HepG2 (cell line): ENCODE results near the gene SLC7A8. TPM values are rescaled to one million over a fixed set of nuclear protein-coding genes. Genes with fewer than 3 reads are reported as not detected.

Experiments
- ATAC-seq: fragments of 200-7000 bp; cut with Tn5 transposase; 3 replicates; pipeline ENCODE4 v1.9.1; 2020; ENCODE audit warnings: mild to moderate bottlenecking, moderate library complexity
- BruUV-seq: library from RNA; stranded (reverse); fragments of 400-500 nt; replicated peaks from 2 replicates; lab custom pipeline; 2021; lab: Mats Ljungman, UMichigan
- CTCF ChIA-PET: fragments of 300-600 bp; formaldehyde crosslinking; extraction: SDS; loops from one replicate; lab custom pipeline; 2021; ENCODE audit warnings: low total read pairs, inconsistent platforms, low intra/inter-chr PET ratio; lab: Yijun Ruan, JAX
- POLR2A ChIA-PET: fragments of 350-600 bp; sonication (Branson Sonifier 250); formaldehyde crosslinking; loops from one replicate; lab custom pipeline; 2020; ENCODE audit warnings: antibody characterized with exemption, inconsistent platforms; lab: Yijun Ruan, JAX
- DNase-seq: peaks from one replicate; pipeline ENCODE4 v3.0.0-alpha.2; 2015; ENCODE audit warnings: low spot score
- FAIRE-seq: peaks from 3 replicates; lab custom pipeline; 2011; peaks lifted over from hg19 to GRCh38; lab: Jason Lieb, UNC
- H2AFZ ChIP-seq: one replicate; pipeline ENCODE4 v1.6.1; 2011; ENCODE audit warnings: low read length, inconsistent platforms
- H3K27ac ChIP-seq: fragments of 300-600 bp; 3 replicates; pipeline ENCODE4 v1.8.0; 2011; ENCODE audit warnings: mixed run types, mild to moderate bottlenecking, mixed read lengths, low read length, inconsistent platforms; ENCODE audit not compliant: insufficient read depth; ENCODE audit errors: extremely low read length
- H3K27me3 ChIP-seq, 2 experiments: fragments of 200-600 bp in 1 of 2; 2 replicates in 1 of 2; 3 replicates in 1 of 2; pipeline versions ENCODE4 v1.6.0 to v1.8.0; 2011; ENCODE audit warnings: low read length in 2 of 2, mild to moderate bottlenecking in 2 of 2, moderate library complexity in 2 of 2, inconsistent platforms in 1 of 2; ENCODE audit not compliant: insufficient read depth in 2 of 2, control insufficient read depth in 1 of 2
- H3K36me3 ChIP-seq, 2 experiments: fragments of 200-600 bp in 1 of 2; replicated peaks in 1 of 2; 2 replicates in 1 of 2; 3 replicates in 1 of 2; pipeline versions ENCODE4 v1.5.1 to v1.8.0; 2011; ENCODE audit warnings: low read length in 2 of 2, inconsistent platforms in 1 of 2; ENCODE audit not compliant: insufficient read depth in 2 of 2, control insufficient read depth in 1 of 2
- H3K4me1 ChIP-seq: 2 replicates; pipeline ENCODE4 v1.5.1; 2012; ENCODE audit warnings: low read length, inconsistent platforms; ENCODE audit not compliant: insufficient read depth
- H3K4me2 ChIP-seq: 2 replicates; pipeline ENCODE4 v1.6.0; 2011; ENCODE audit warnings: low read depth, low read length, inconsistent platforms
- H3K4me3 ChIP-seq, 3 experiments: fragments of 200-600 bp in 1 of 3; sonication (generic), shearing (Covaris generic) in 1 of 3; replicated peaks in 1 of 3; 2 replicates each; pipeline ENCODE4 v1.5.1; 2011 to 2016; ENCODE audit warnings: low read length in 3 of 3, inconsistent platforms in 2 of 3, low read depth in 2 of 3, mild to moderate bottlenecking in 2 of 3, control low read depth in 1 of 3, mixed read lengths in 1 of 3; ENCODE audit not compliant: insufficient read depth in 1 of 3
- H3K79me2 ChIP-seq: one replicate; pipeline ENCODE4 v1.6.1; 2011; ENCODE audit warnings: low read length, inconsistent platforms; ENCODE audit not compliant: insufficient read depth
- H3K9ac ChIP-seq: 2 replicates; pipeline ENCODE4 v1.6.0; 2011; ENCODE audit warnings: mild to moderate bottlenecking, low read depth, low read length, inconsistent platforms; ENCODE audit not compliant: insufficient read depth
- H3K9me3 ChIP-seq: 2 replicates; pipeline ENCODE4 v1.5.1; 2012; ENCODE audit warnings: mild to moderate bottlenecking, low read length
- H4K20me1 ChIP-seq: 2 replicates; pipeline ENCODE4 v1.6.0; 2011; ENCODE audit warnings: inconsistent platforms, mild to moderate bottlenecking, low read length, moderate library complexity; ENCODE audit not compliant: insufficient read depth
- GATAD1 ChIP-seq: IDR thresholded peaks from 2 replicates; pipeline ENCODE4 v1.6.1; 2016; ENCODE audit warnings: missing genetic modification reagents, missing compliant biosample characterization
- NCOA5 ChIP-seq: sonication (generic); formaldehyde crosslinking; IDR thresholded peaks from 2 replicates; pipeline ENCODE4 v1.4.0; 2020; ENCODE audit warnings: missing genetic modification reagents
- TEAD2 ChIP-seq: sonication (generic); formaldehyde crosslinking; IDR thresholded peaks from 2 replicates; pipeline ENCODE4 v1.9.0; 2021; ENCODE audit warnings: missing genetic modification reagents
- ZNF136 ChIP-seq: sonication (generic); formaldehyde crosslinking; IDR thresholded peaks from 2 replicates; pipeline ENCODE4 v1.8.1; 2022; ENCODE audit warnings: low read depth, mild to moderate bottlenecking, moderate library complexity, missing genetic modification reagents
- ZNF205 ChIP-seq: IDR thresholded peaks from 2 replicates; pipeline ENCODE4 v1.6.1; 2018; ENCODE audit warnings: missing biosample characterization, missing genetic modification reagents
- ZNF225 ChIP-seq: sonication (generic); formaldehyde crosslinking; IDR thresholded peaks from 2 replicates; pipeline ENCODE4 v1.4.0; 2020; ENCODE audit warnings: mild to moderate bottlenecking, missing genetic modification reagents
- ZNF749 ChIP-seq: sonication (generic); formaldehyde crosslinking; IDR thresholded peaks from 2 replicates; pipeline ENCODE4 v1.8.0; 2022; ENCODE audit warnings: mild to moderate bottlenecking, missing genetic modification reagents, moderate library complexity, borderline replicate concordance
- WGBS: methylation state at CpG from one replicate; pipeline ENCODE4 v1.1.6; 2017; ENCODE audit warnings: low lambda C conversion rate; 5-methylcytosine and 5-hydroxymethylcytosine counted together
- in situ Hi-C: cut with HindIII; loops from 2 replicates; pipeline ENCODE4 v1.10.0; 2017; ENCODE audit warnings: low pct_unique_long_range_greater_than_20kb; ENCODE audit not compliant: extremely low pct_ligation_motif_present
- intact Hi-C: fragments of 100-400 bp; cut with micrococcal nuclease; formaldehyde crosslinking; loops from one replicate; pipeline ENCODE4 v1.10.0; 2022; ENCODE audit not compliant: unreplicated experiment
- polyA plus RNA-seq, 8 experiments: library from polyadenylated mRNA; depleted of rRNA in 3 of 8; stranded (reverse) in 7 of 8; unstranded in 1 of 8; fragments of >200 nt; fragmentation: Illumina TruSeq in 4 of 8; extraction: Trizol in 4 of 8; gene quantifications; 2 replicates each; pipeline versions ENCODE4 v1.2.1 to v1.2.3, GENCODE V29; 2011 to 2016; ENCODE audit warnings: low read depth in 4 of 8, missing spikeins in 1 of 8, mixed read lengths in 1 of 8; ENCODE audit not compliant: insufficient read depth in 1 of 8
- total RNA-seq, 5 experiments: library from RNA; depleted of rRNA; stranded (reverse); fragments of >200 nt; fragmentation: Illumina TruSeq; extraction: Trizol; gene quantifications; 2 replicates each; pipeline ENCODE4 v1.2.3, GENCODE V29; 2016; ENCODE audit warnings: low read depth in 1 of 5
- TF ChIP-seq, protein P1 (sequence below): sonication (generic); formaldehyde crosslinking; IDR thresholded peaks from 2 replicates; pipeline ENCODE4 v1.5.1; 2020; ENCODE audit warnings: mild to moderate bottlenecking, missing genetic modification reagents
- TF ChIP-seq, protein P2 (sequence below): sonication (generic); formaldehyde crosslinking; IDR thresholded peaks from 2 replicates; pipeline ENCODE4 v1.5.0; 2020; ENCODE audit warnings: missing genetic modification reagents
- TF ChIP-seq, protein P3 (sequence below): IDR thresholded peaks from 2 replicates; pipeline ENCODE4 v1.6.1; 2016; ENCODE audit warnings: low read depth, control low read depth
- TF ChIP-seq, protein P4 (sequence below): sonication (generic); formaldehyde crosslinking; IDR thresholded peaks from 2 replicates; pipeline ENCODE4 v1.4.0; 2020; ENCODE audit warnings: missing genetic modification reagents

The SLC7A8 gene
- total and polyA plus RNA-seq, 2 of the 13 experiments (the other 11 are each of a cell fraction or from before 2014, with no cell fraction given), result 0.25 TPM; not detected in 1

DNA sequence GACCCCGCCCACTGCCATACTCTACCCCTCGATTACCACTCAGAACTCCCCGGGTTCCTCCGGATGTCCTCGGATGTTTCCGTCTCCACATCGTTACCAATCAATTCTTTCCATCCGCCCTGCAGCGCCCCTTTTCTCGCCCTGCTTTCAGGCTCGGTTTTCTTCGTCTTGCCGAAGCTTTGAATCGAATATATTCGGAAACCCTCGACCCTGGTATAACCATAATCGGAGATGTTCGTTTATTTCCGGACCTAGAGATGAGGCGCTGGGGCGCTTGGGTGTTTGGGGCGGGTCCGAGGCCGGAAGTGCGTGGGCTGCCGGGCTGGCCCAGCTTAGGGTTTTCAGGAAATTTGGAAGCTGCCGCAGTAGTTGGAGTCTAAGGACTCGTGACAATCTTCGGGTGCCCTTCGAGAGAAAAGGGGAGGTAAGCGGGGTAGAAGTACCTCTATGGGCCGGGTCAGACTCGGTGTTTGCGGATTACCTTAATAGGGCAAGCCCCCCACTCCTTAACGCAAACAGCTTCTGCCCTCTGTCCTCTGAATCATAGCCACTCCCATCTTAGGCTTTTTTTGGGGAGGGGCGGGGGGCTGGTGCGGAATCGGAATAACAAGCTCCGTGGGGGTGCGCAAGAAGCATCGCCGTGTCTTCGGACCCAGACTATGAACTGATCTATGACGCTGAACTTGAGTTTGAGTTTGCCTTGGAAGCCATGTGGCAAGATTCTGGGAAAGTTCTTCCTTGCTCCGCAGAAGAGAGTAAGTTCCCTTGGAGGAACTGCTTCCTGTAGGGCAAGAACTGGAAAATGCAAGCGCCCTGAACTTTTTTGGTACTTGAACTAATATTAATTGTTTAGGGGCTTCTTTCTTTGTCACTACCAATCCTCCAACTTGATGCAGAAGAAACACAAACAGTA, 88.0 kb downstream of the SLC7A8 start, which contains the start of gene C14orf119:
TSS of gene C14orf119 (plus strand) at position 310 of the 913 bp plus-strand sequence. CDS start 2,154 bp downstream, outside the sequence.
- intact Hi-C loops (loop anchor here (1.0 to 10.0 kb wide), 3 partner anchors 61 to 1019 kb away; partner anchors contain the start of genes DCAF11, HOMEZ, NRL and PSMB5), in situ Hi-C loops (no loop called here)
- DNase-seq (peak; percentile 100), ATAC-seq (peak; percentile 92), FAIRE-seq (peak; percentile 97)
- WGBS, result under 1% methylated on average over 46 of the region's 46 CpGs
- H3K9me3 ChIP-seq, result no peaks in the 10 kb centered on the region
- peak within 1 kb of the TSS; percentile 89 for H3K27ac ChIP-seq
- peaks cover 26% of the 10 kb centered on the region for H4K20me1 ChIP-seq
- TSS peak; percentile 81 for BruUV-seq
- peaks cover 37% of the 10 kb centered on the region for H3K4me1 ChIP-seq
- peak within 1 kb of the TSS; percentile 54 for H2AFZ ChIP-seq
- POLR2A ChIA-PET, result interaction anchor here (0.6 to 3.6 kb wide), 110 partner anchors 10 to 1941 kb away, joined by 3 to 146 read pairs (median 5); partner anchors contain the start of genes AJUBA, BCL2L2, CARMIL3 and CBLN3
- peaks cover 25 to 53% of the 10 kb centered on the region in 2 experiments for H3K36me3 ChIP-seq
- H3K4me2 ChIP-seq, result peak within 1 kb of the TSS; percentile 83
- H3K9ac ChIP-seq, result peak within 1 kb of the TSS; percentile 96
- H3K79me2 ChIP-seq, result peaks cover 69% of the 10 kb centered on the region
- H3K4me3 ChIP-seq, result peak within 1 kb of the TSS; percentile 71 to 96 (median 95)
- no peaks in the 10 kb centered on the region; a peak in 1 of 5 replicates for H3K27me3 ChIP-seq
- CTCF ChIA-PET, result interaction anchor here (1.9 to 3.0 kb wide), 3 partner anchors 18 to 27 kb away, joined by 7 to 20 read pairs (median 7); no protein-coding TSS in a partner anchor
- TF ChIP-seq, protein P1, sequence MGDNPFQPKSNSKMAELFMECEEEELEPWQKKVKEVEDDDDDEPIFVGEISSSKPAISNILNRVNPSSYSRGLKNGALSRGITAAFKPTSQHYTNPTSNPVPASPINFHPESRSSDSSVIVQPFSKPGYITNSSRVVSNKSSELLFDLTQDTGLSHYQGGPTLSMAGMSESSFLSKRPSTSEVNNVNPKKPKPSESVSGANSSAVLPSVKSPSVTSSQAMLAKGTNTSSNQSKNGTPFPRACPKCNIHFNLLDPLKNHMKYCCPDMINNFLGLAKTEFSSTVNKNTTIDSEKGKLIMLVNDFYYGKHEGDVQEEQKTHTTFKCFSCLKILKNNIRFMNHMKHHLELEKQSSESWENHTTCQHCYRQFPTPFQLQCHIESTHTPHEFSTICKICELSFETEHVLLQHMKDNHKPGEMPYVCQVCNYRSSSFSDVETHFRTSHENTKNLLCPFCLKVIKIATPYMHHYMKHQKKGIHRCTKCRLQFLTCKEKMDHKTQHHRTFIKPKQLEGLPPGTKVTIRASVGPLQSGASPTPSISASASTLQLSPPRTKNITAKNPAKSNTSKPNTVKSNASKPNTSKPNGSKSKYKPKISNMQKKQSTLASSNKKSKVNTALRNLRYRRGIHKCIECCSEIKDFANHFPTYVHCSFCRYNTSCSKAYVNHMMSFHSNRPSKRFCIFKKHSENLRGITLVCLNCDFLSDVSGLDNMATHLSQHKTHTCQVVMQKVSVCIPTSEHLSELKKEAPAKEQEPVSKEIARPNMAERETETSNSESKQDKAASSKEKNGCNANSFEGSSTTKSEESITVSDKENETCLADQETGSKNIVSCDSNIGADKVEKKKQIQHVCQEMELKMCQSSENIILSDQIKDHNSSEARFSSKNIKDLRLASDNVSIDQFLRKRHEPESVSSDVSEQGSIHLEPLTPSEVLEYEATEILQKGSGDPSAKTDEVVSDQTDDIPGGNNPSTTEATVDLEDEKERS, result no peak
- peak; percentile 83 for TF ChIP-seq GATAD1
- no peak; the same call in 1 of the 2 replicates for TF ChIP-seq ZNF749
- TF ChIP-seq, protein P2, sequence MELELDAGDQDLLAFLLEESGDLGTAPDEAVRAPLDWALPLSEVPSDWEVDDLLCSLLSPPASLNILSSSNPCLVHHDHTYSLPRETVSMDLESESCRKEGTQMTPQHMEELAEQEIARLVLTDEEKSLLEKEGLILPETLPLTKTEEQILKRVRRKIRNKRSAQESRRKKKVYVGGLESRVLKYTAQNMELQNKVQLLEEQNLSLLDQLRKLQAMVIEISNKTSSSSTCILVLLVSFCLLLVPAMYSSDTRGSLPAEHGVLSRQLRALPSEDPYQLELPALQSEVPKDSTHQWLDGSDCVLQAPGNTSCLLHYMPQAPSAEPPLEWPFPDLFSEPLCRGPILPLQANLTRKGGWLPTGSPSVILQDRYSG (CRISPR knock-in tag), result no peak
- TF ChIP-seq NCOA5 (CRISPR knock-in tag), result no peak
- TF ChIP-seq, protein P3, sequence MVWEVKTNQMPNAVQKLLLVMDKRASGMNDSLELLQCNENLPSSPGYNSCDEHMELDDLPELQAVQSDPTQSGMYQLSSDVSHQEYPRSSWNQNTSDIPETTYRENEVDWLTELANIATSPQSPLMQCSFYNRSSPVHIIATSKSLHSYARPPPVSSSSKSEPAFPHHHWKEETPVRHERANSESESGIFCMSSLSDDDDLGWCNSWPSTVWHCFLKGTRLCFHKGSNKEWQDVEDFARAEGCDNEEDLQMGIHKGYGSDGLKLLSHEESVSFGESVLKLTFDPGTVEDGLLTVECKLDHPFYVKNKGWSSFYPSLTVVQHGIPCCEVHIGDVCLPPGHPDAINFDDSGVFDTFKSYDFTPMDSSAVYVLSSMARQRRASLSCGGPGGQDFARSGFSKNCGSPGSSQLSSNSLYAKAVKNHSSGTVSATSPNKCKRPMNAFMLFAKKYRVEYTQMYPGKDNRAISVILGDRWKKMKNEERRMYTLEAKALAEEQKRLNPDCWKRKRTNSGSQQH, result peak; percentile 61; the same call in 1 of the 2 replicates
- peak; percentile 67; the same call in 1 of the 2 replicates for TF ChIP-seq ZNF136 (CRISPR knock-in tag)
- no peak; the same call in 1 of the 2 replicates for TF ChIP-seq TEAD2 (CRISPR knock-in tag)
- TF ChIP-seq, protein P4, sequence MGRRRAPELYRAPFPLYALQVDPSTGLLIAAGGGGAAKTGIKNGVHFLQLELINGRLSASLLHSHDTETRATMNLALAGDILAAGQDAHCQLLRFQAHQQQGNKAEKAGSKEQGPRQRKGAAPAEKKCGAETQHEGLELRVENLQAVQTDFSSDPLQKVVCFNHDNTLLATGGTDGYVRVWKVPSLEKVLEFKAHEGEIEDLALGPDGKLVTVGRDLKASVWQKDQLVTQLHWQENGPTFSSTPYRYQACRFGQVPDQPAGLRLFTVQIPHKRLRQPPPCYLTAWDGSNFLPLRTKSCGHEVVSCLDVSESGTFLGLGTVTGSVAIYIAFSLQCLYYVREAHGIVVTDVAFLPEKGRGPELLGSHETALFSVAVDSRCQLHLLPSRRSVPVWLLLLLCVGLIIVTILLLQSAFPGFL, result 0 out of 2 replicates have a peak, but pooled peaks have one; percentile 50
- peak; percentile 24; the same call in 1 of the 2 replicates for TF ChIP-seq ZNF225 (CRISPR knock-in tag)
- TF ChIP-seq ZNF205 (CRISPR knock-in tag), result peak; percentile 67; the same call in 1 of the 2 replicates
